ENCODE data around the gene ANKFN1.

DNA sequence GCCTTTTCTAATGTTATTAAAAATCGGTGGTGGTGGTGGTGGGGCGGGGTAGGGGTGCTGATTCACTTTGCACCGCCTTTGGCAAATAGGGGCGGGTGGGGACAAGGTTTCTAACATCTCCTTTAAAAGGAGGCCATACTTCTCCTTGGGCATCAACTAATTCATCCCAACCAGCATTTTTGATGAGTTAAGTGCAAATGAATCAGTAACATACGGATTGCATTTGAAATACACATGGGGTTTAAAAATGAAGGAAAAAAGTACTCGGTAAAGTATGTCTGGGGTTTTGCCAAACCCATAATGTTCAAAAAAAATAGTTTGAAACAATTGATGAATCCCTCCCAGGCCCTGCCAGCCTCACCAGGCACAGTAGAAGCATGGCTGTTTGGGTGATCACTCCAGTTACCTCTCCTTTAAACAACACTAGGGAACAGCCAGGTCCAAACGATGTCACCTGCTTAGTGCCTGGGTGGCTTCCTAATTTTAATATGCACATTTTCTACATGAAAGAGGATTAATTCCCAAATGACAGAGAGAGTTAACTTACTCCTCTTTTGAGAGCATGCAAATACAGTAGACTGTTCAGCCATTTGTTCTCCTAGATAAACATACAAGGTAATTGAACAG is 107.2 kb downstream of the ANKFN1 start:
- TF ChIP-seq CTCF (IDR thresholded peaks at IDR 0.05; ENCODE audit: insufficient read depth, low read length, poor library complexity, severe bottlenecking): no peak
- no peak for TF ChIP-seq EZH2phosphoT487 (conservative IDR thresholded peaks at IDR 0.05; ENCODE audit: low read length)

Measured in SU-DHL-6 (cell line).